Vagina (tissue), 2 donors: ENCODE measurements around the gene CASP10. TPM values are rescaled to one million over a fixed set of nuclear protein-coding genes. Genes with fewer than 3 reads are reported as not detected.
"Not testable (repeated sequence)": the region's sequence is repeated elsewhere in the genome, so short reads cannot be mapped to it uniquely, and the experiment has no call there.

Experiments
- DNase-seq, 2 donors: peaks; one replicate each; pipeline ENCODE4 v3.0.0-alpha.2; 2017; ENCODE audit errors: extremely low spot score in 2 of 2
- H3K27ac ChIP-seq: fragments of 200-600 bp; sonication (generic); one replicate; pipeline ENCODE4 v1.5.1; 2019
- H3K27me3 ChIP-seq: fragments of 200-600 bp; sonication (generic); one replicate; pipeline ENCODE4 v1.5.1; 2019
- H3K36me3 ChIP-seq, 2 donors: fragments of 200-600 bp; sonication (generic); one replicate each; pipeline ENCODE4 v1.5.1; 2017 to 2019
- H3K4me1 ChIP-seq: fragments of 200-600 bp; sonication (generic); one replicate; pipeline ENCODE4 v1.5.1; 2019
- H3K4me3 ChIP-seq, 2 donors: fragments of 200-600 bp; sonication (generic); 1 replicate in 1 of 2; 2 replicates in 1 of 2; pipeline ENCODE4 v1.5.1; 2016 to 2019
- H3K9me3 ChIP-seq: fragments of 200-600 bp; sonication (generic); one replicate; pipeline ENCODE4 v1.5.1; 2019
- POLR2A ChIP-seq, 2 donors: fragments of 450-650 bp; IDR thresholded peaks; one replicate each; pipeline ENCODE4 v1.6.1; 2017; ENCODE audit warnings: antibody characterized with exemption in 2 of 2, mild to moderate bottlenecking in 2 of 2, moderate library complexity in 2 of 2
- POLR2AphosphoS5 ChIP-seq, 2 donors: sonication (generic); formaldehyde crosslinking; IDR thresholded peaks; one replicate each; pipeline ENCODE4 v1.9.0; 2017; ENCODE audit warnings: antibody characterized with exemption in 2 of 2, mild to moderate bottlenecking in 2 of 2, low read depth in 1 of 2; ENCODE audit not compliant: insufficient read depth in 1 of 2
- intact Hi-C: fragments of 100-400 bp; cut with DNase I; formaldehyde crosslinking; loops from one replicate; pipeline ENCODE4 v1.15.1; 2023
- total RNA-seq: library from RNA; depleted of rRNA; stranded (reverse); fragments of >200 nt; gene quantifications from one replicate; pipeline ENCODE4 v1.2.3, GENCODE V29; 2016
- TF ChIP-seq, protein P1 (sequence below), 3 experiments: fragments of 450-650 bp in 2 of 3; fragments of 200-600 bp in 1 of 3; sonication (generic) in 1 of 3; IDR thresholded peaks; one replicate each; pipeline ENCODE4 v1.5.1; 2017 to 2019; ENCODE audit warnings: antibody characterized with exemption in 3 of 3, mild to moderate bottlenecking in 2 of 3, moderate library complexity in 2 of 3

CASP10 gene
- total RNA-seq, 1 donor from 2014 or later: 8.3 TPM

- intact Hi-C loops: no loop called here
- no peak for DNase-seq
- TF ChIP-seq POLR2A (IDR thresholded peaks at IDR 0.05) (no peak), POLR2AphosphoS5 (IDR thresholded peaks at IDR 0.05; ENCODE audit: insufficient read depth in 1 of 2, low read depth in 1 of 2) (no peak)
- TF ChIP-seq, protein P1, sequence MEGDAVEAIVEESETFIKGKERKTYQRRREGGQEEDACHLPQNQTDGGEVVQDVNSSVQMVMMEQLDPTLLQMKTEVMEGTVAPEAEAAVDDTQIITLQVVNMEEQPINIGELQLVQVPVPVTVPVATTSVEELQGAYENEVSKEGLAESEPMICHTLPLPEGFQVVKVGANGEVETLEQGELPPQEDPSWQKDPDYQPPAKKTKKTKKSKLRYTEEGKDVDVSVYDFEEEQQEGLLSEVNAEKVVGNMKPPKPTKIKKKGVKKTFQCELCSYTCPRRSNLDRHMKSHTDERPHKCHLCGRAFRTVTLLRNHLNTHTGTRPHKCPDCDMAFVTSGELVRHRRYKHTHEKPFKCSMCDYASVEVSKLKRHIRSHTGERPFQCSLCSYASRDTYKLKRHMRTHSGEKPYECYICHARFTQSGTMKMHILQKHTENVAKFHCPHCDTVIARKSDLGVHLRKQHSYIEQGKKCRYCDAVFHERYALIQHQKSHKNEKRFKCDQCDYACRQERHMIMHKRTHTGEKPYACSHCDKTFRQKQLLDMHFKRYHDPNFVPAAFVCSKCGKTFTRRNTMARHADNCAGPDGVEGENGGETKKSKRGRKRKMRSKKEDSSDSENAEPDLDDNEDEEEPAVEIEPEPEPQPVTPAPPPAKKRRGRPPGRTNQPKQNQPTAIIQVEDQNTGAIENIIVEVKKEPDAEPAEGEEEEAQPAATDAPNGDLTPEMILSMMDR (IDR thresholded peaks at IDR 0.05): no peak
- H3K4me1 ChIP-seq: peaks cover 25% of the 10 kb centered on the region
- H3K36me3 ChIP-seq: peaks cover 0 to 49% of the 10 kb centered on the region in 2 donors
- H3K27me3 ChIP-seq: no peaks in the 10 kb centered on the region
- no peak overlapping the region for H3K4me3 ChIP-seq
- H3K9me3 ChIP-seq: no peaks in the 10 kb centered on the region
- H3K27ac ChIP-seq: peak overlapping the region; percentile 9
These were observed 34.4 kb upstream of the CASP10 start for GRCh38 chr2:201148434-201148990.

DNA sequence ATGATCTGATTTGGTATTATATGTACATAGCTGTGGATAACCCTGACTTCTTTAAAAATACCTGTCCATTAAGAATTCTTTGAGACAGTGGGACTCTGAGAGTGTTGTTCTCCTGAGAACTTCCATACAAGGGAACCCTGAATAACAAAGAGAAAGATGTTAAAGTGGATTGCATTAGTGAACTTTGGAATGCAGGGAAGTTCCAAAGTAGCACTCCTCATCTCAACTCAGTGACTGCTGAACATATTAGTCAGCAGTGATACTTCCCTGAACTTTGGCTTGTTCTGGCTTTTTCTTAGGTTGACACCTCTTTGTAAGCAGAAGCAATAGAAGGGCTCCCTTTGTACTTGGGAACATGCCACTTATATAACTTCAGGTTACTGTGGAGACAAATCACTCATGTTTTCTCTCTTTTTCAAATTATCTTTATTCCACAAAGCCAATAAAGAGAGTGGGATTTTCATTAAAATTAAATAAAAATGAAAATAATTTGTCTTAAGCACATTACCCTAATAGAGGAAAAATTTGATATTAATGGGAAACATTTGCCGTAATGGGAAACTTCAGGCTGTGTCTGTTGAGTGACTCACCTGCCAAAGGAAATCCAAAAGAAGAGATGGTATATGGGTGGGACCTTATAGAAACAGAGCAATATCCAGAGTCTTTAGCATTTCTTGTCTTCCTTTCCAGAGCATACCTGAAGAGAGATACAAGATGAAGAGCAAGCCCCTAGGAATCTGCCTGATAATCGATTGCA is 33.7 kb upstream of the CASP10 start:
- intact Hi-C loops: no loop called here
- Histone ChIP-seq H3K27me3 (no peaks in the 10 kb centered on the region), H3K4me1 (peaks cover 25% of the 10 kb centered on the region), H3K9me3 (no peaks in the 10 kb centered on the region), H3K27ac (peak overlapping the region; percentile 9), H3K4me3 (no peak overlapping the region), H3K36me3 (peaks cover 0 to 50% of the 10 kb centered on the region in 2 donors)
- DNase-seq: no peak
- TF ChIP-seq POLR2A (IDR thresholded peaks at IDR 0.05) (no peak), POLR2AphosphoS5 (IDR thresholded peaks at IDR 0.05; ENCODE audit: insufficient read depth in 1 of 2, low read depth in 1 of 2) (no peak)
- TF ChIP-seq, protein P1 (IDR thresholded peaks at IDR 0.05): no peak

GRCh38 chr2:201149821-201150165 is 33.1 kb upstream of the CASP10 start:
- intact Hi-C loops: loop anchor here (5.0 kb wide), 1 partner anchor 32 kb away; the partner anchor contains the start of gene CFLAR
- Histone ChIP-seq H3K27ac (peak overlapping the region; percentile 33), H3K4me1 (peaks cover 25% of the 10 kb centered on the region), H3K36me3 (peaks cover 0 to 55% of the 10 kb centered on the region in 2 donors)
- DNase-seq, H3K9me3 ChIP-seq, H3K27me3 ChIP-seq, H3K4me3 ChIP-seq: not testable (repeated sequence)

GRCh38 chr2:201150454-201151020 is 32.4 kb upstream of the CASP10 start:
- DNase-seq: no peak
- Histone ChIP-seq H3K27me3 (no peaks in the 10 kb centered on the region), H3K4me3 (no peak overlapping the region), H3K9me3 (no peaks in the 10 kb centered on the region), H3K27ac (peak overlapping the region; percentile 74), H3K4me1 (peaks cover 25% of the 10 kb centered on the region), H3K36me3 (peaks cover 0 to 60% of the 10 kb centered on the region in 2 donors)
- intact Hi-C loops: loop anchor here (5.0 kb wide), 1 partner anchor 33 kb away; the partner anchor contains the start of gene CFLAR
- no peak for TF ChIP-seq POLR2AphosphoS5 (IDR thresholded peaks at IDR 0.05; ENCODE audit: insufficient read depth in 1 of 2, low read depth in 1 of 2)
- TF ChIP-seq, protein P1 (IDR thresholded peaks at IDR 0.05): no peak

- no peak overlapping the region for H3K4me3 ChIP-seq
- DNase-seq: no peak
- H3K27me3 ChIP-seq: no peaks in the 10 kb centered on the region
- peaks cover 0 to 60% of the 10 kb centered on the region in 2 donors for H3K36me3 ChIP-seq
- peaks cover 25% of the 10 kb centered on the region for H3K4me1 ChIP-seq
- peak overlapping the region; percentile 74 for H3K27ac ChIP-seq
- TF ChIP-seq POLR2AphosphoS5 (IDR thresholded peaks at IDR 0.05; ENCODE audit: insufficient read depth in 1 of 2, low read depth in 1 of 2): peak in 1 of 2 donors; percentile 71
- TF ChIP-seq, protein P1 (IDR thresholded peaks at IDR 0.05): no peak
- no peaks in the 10 kb centered on the region for H3K9me3 ChIP-seq
- intact Hi-C loops: loop anchor here (5.0 kb wide), 1 partner anchor 34 kb away; the partner anchor contains the start of gene CFLAR
These were observed 31.6 kb upstream of the CASP10 start for GRCh38 chr2:201151127-201151981.
